ENCODE measurements around the gene SLC22A17.
"Not testable (repeated sequence)": the region's sequence is repeated elsewhere in the genome, so short reads cannot be mapped to it uniquely, and the experiment has no call there.

The SLC22A17 gene

DNA sequence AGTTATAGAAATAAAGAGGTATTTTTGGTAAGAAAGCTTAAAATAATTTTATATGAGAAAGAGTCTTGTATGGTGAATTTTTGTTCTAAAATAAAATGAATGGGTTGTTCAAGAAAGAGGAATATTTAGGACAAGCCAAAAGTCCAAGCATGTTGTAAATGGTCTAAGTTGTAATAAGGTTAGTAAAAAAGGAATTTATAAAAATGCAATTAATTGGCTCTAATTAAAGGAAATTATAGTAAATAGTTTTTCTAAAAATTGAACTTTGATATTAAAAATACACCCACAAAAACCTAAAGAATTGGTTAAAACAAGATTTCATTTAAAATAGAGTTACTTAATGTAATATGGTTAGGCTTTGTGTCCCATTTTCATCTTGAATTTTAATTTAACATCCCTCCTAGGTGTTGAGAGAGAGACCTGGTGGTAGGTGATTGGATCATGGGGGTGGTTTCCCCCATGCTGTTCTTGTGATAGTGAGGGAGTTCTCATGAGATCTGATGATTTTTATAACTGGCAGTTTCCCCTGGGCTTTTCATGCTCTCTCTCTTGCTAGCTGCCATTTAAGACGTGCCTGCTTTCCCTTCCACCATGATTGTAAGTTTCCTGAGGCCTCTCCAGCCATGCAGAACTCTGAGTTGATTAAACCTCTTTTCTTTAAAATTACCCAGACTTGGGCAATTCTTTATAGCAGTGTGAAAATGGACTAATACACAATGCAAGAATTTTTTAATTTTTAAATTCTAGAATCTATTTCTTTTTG is 13.0 kb downstream of the SLC22A17 start:
- DNase-seq (ENCODE audit: low spot score) = no peak

DNA sequence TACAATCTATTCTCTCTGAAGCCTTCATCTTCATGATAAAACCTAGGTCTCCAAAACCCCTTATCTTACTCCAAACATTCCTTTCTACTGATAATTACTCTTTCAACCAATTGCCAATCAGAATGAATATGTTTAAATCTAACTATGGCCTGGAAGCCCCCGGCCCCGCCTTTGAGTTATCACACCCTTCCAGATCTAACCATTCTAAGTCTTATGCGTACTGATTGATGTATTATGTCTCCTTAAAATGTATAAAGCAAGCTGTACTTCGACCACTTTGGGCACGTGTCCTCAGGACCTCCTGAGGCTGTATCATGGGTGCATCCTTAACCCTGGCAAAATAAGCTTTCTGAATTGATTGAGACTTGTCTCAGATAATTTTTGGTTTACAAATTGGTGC is 17.1 kb downstream of the SLC22A17 start:
- DNase-seq (ENCODE audit: low spot score) = no peak

DNA sequence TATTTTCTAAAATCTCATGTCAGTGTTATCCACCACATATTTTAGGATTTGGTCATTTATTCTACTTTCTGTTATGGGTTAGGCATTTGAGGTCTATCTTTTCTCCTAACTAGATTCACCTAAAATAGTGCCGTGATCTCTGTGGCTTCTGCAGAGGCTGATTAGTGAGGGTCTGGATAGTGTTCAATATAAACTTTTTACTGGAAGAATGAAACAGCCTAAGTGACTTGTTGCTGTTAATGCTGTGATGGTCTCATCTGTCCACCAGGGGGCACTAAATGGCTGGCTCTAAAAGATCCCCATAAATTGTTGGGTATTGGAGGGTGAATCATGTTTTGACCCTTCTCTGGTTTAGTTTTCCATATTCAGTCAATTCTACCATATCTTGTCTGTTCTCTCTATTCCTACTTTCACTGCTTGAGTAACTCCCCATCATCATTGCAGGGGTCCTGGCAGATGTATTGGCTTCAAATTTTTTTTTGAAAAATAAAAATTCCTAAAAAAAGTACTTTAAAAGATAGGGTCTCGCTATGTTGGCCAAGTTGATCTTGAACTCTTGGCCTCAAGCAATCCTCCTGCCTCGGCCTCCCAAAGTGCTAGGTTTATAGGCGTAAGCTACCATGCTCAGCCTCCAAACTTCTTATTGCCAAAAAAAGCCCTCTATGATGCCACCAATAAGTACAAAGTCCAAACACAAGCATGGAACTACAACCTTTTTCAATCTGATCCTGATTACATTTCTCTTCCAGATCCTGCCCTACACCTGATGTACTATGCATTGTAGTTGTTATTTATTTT is 24.5 kb downstream of the SLC22A17 start:
- DNase-seq (ENCODE audit: low spot score) = peak; percentile 86

DNA sequence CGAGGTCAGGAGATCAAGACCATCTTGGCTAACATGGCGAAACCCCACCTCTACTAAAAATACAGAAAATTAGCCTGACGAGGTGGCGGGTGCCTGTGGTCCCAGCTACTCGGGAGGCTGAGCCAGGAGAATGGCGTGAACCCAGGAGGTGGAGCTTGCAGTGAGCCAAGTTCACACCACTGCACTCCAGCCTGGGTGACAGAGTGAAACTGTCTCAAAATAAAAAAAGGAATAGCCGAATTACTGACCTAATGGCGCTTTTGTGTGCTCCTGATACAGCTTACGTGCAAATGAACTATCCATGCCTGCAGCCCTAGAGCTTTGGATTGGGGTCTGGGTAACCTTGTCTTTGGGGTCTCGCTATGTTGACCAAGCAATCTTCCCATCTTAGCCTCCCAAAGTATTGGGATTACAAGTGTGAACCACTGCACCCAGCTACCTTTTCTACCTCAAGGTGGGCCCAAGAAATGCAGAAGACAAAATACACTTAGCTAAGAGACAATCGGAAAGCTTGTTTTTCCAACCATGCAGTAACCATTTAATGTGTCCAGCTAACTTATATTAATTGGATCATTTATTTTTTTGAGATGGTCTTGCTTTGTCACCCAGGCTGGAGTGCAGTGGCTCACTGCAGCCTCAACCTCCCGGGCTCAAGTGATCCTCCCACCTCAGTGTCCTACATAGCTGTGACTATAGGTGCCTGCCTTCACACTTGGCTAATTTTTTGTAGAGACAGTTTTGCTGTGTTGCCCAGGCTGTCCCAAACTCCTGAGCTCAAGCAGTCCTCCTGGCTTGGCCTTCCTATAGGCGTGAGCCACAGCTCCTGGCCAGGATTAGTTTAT is 26.0 kb downstream of the SLC22A17 start:
- no peak for DNase-seq (ENCODE audit: low spot score)

DNA sequence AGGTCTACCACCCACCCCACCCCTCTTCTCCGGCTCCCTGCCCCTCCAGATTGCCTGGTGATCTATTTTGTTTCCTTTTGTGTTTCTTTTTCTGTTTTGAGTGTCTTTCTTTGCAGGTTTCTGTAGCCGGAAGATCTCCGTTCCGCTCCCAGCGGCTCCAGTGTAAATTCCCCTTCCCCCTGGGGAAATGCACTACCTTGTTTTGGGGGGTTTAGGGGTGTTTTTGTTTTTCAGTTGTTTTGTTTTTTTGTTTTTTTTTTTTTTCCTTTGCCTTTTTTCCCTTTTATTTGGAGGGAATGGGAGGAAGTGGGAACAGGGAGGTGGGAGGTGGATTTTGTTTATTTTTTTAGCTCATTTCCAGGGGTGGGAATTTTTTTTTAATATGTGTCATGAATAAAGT is 26.9 kb downstream of the SLC22A17 start:
- not testable (repeated sequence) for DNase-seq (ENCODE audit: low spot score)

DNA sequence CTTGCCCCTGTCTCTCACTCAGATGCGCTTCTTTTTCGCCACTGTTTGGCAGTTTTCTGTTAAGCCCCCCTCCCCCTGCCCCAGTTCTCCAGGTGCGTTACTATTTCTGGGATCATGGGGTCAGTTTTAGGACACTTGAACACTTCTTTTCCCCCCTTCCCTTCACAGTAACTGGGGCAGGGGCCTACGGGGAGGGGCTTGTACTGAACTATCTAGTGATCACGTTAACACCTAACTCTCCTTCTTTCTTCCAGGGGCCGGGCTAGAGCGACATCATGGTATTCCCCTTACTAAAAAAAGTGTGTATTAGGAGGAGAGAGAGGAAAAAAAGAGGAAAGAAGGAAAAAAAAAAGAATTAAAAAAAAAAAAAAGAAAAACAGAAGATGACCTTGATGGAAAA is 27.7 kb downstream of the SLC22A17 start:
- no peak for DNase-seq (ENCODE audit: low spot score)

DNA sequence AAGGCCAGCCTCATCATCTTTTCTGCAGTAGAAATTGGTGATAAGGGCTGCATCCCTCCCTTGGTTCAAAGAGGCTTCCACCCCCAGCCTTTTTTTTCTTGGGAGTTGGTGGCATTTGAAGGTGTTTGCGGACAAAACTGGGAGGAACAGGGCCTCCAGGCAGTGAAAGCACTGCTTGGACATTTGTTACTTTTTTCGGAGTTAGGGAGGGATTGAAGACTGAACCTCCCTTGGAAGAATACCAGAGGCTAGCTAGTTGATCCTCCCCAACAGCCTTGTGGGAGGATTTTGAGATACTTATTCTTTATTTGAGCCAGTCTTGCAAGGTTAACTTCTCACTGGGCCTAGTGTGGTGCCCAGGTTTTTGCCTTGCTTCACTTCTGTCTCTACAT is 28.2 kb downstream of the SLC22A17 start:
- no peak for DNase-seq (ENCODE audit: low spot score)

DNA sequence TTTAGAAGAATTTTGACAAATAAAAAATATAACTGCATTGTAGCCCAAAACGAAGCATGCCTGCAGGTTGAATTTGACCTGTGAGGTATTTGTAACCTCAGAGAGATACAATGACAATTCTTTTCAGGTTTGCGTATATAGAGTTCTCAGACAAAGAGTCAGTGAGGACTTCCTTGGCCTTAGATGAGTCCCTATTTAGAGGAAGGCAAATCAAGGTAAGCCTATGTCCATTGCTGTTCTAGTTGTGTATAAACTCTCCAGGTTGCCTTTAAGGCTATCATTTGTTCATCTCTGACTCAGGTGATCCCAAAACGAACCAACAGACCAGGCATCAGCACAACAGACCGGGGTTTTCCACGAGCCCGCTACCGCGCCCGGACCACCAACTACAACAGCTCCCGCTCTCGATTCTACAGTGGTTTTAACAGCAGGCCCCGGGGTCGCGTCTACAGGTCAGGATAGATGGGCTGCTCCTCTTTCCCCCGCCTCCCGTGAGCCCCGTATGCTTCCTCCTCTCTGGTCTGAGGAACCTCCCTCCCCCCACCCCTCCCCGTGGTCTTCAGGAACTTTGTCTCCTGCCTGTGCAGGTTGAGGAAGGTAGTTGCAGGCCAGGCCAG is 28.7 kb downstream of the SLC22A17 start:
- no peak for DNase-seq (ENCODE audit: low spot score)

DNA sequence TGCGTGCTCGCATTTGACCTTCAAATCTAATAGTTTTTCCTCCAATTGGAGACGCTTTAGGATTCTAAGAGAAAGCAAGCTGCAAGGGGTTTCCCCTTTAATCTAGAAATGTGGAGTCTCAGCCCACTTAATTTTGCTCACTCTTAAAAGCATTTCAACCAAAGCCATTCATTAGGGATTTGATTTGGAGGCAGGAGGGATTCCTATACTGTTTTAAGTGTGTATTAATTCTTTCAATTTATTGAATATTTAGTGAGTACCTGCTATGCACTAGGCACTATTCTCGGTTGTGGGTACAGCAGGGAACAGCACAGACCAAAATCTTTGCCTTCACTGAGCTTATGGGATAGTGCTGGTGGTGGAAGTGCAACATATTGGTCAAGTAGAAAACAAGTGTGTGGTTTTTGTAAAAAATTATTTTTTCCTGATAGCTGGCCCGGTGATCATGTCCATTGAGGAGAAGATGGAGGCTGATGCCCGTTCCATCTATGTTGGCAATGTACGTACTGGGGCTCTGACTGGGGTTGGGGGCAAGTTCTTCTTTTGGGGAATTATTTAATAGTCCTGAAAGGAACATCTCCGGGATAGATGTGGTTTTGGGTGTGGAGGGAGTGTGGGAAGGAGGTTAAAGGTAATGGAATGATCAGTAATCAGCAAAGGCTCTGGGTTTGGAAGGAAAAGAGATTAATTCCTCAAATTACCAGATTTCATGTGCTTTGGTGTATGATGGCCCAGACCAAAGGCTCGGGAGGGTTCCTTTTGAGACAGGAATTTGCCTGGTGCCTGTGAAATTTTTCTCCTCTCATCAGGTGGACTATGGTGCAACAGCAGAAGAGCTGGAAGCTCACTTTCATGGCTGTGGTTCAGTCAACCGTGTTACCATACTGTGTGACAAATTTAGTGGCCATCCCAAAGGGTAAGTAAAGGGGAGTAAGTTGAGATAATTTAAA is 29.8 kb downstream of the SLC22A17 start:
- DNase-seq (ENCODE audit: low spot score) = no peak

DNA sequence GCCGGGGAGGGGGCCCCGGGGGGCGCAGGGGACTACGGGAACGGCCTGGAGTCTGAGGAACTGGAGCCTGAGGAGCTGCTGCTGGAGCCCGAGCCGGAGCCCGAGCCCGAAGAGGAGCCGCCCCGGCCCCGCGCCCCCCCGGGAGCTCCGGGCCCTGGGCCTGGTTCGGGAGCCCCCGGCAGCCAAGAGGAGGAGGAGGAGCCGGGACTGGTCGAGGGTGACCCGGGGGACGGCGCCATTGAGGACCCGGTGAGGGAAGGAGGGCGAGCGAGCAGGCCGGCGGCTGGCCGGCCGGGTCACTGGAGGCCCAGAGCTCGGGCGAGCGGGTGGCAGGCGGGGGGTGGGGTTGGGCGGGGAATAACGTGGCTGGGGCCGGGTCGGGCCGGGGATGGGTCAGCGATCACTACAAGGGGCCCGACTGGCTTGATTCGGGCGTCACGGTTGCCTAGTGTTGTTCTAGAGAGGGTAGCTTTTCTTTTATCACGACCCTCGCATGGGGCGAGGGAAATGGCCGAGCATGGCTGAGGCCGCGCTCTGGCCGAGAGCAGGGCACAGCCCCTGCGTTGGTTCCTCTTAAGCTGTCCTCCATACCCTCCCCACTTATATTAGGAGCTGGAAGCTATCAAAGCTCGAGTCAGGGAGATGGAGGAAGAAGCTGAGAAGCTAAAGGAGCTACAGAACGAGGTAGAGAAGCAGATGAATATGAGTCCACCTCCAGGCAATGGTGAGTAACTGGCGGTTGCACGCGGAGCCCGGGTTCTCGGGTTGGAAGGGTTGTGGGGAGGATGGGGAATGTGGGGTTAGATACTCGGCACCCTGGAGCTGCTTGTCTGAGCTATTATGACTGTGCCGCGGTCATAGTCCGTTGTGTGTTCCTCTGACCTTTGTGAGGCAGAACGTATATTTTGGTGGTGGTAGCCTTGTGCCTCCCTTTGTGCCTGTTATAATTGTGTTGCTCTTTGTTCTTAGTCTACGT is 30.8 kb downstream of the SLC22A17 start:
- peak; percentile 82 for DNase-seq (ENCODE audit: low spot score)

DNA sequence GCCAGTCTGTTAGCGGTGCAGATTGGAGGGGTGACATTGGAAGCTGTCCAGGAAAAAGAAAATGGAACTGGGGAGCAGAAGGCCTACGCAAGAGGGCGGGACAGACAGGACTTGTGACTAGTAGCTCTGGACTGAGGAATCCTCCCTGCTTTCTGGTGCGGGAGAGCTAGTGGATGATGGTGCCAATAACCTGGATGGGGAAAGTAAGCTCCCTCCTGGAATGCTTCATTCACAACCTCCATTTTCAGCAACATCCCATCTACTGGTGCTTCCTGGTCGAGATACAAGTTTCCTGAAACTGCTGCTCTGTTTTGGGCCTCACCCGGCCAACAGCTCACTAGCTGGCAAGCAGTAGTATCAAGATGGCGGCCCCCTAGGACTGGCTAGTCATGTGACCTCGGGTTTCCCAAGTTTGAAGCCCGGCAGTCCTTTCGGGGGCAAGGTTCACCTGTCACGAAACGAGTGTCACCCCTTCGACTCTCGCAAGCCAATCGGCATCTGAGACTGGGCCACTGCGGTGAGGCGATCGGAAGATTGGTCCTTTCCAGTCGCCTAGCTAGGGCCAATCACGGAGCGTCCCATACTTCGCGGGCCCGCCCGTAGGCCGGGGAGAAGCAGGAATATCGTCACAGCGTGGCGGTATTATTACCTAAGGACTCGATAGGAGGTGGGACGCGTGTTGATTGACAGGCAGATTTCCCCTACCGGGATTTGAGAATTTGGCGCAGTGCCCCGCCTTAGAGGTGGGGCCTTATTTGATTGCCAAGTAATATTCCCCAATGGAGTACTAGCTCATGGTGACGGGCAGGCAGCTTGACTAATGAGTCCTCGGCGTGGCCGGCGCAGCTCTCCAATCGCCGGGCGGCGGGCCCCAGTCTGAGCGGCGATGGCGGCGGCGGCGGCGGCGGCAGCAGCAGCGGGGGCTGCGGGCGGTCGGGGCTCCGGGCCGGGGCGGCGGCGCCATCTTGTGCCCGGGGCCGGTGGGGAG is 31.8 kb downstream of the SLC22A17 start, which contains the start of gene PABPN1:
Gene PABPN1, plus strand, starts transcription at position 874 of the 988 bp plus-strand sequence. Its CDS starts 13 bp downstream, at position 887.
- peak; percentile 98 for DNase-seq (ENCODE audit: low spot score)

DNA sequence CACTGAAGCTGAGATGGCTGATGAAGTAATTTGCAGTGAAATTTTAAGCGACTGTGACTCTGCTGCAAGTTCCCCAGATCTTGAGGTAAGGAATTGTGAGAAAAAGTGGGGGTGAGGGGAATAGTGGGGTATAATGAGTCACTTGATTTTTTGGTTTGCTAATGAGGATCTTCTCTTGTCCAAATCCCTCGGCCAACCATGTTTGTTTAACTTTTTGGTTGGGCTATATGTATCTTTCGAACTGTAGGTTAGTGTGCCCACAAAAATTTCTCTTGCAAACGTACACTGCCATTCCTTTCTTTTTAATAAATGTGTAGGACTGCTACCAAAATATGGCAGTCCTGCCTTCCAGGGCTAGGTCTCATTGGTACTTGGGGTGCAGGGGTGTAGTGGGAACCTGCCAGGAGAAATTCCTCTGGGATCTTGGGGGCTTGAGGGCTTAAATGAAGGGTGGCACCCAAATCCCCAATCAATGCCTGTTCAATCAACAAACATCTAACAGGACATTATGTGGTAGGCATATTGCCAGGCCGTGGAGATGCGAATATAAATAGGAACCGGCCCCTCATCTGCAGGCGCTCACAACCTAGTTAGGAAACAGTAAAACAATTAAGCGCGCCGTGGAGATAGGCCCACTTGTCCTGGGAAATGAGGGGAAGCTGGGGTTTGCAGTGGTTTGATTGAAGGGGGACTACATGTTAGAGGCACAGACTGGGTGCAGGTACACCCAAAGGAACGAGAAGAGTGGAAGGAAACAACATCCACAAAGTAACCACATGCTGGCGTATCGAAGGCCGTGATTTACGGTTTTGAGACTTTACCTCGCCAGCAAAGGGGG is 32.7 kb downstream of the SLC22A17 start:
- no peak for DNase-seq (ENCODE audit: low spot score)

DNA sequence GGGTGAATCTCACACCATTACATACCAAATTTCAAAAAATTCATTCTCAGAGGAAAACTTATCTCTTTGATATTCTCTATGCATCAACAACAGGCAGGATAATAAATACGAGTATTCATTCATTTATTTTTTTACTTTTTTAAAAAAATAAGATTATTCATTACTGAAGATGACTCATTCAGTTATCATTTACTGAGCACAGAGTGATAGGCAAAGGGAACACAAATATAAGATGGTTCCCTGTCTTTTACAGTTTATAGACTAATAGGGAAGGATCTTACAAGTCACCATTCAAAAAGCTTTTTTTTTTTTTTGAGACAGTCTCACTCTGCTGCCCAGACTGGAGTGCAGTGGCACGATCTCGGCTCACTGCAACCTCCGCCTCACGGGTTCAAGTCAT is 36.4 kb downstream of the SLC22A17 start:
- DNase-seq (ENCODE audit: low spot score) = no peak

DNA sequence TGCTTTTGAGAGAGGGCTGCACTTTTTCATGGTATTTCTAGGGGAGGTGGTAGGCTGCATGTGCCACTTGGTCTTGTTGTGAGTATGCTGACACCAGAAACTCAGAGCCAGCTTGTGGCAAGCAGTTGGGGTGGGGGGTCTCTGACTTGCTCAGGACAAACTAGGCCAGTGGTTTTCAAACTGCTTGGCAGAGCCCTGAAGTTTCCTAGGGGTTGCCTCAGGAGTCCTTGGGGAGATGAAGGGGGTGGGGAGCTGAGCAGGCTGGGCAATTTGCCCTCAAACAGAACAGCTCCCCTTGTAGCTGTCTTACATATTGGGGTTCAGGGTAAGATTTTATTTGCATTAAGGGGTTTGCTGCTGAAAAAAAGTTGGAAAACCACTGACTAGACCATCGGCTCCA is 42.1 kb downstream of the SLC22A17 start:
- no peak for DNase-seq (ENCODE audit: low spot score)

DNA sequence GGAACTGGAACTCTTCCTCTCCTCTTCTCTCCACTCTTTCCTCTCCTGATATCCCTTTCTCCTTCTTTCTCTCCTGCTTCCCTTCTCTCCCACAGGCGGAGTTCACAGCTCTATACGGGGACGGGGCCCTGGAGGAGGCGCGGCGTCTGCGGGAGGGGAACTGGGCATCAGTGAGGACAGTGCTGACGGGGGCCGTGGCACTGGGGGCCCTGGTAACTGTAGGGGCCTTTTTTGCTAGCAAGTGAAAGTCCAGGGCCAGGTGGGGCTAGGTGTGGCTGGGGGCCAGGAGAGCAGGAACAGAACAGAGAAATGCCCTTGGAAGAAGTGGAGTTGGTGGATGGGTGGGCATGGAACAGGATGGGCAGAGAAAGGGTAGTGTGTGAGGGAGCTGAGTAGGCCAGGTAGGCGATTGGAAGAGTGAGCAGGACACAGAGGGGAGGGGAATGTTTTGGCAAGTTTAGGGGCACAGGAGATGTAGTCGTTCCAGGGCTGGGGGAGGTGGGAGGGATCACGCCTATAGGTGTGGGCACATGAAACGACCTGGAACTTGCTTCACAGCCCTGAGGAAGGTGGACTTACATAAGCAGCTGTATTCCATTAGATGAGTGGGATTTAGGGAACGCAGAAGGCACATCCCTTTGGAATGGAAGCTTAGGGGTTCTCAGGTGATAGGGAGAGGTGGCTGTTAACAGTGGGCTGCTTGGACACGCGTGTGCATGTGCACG is 43.8 kb downstream of the SLC22A17 start:
- DNase-seq (ENCODE audit: low spot score) = no peak

Data from GM03348 (cell line).